ENCODE data around the gene TRIO.
"Not testable (repeated sequence)": the region's sequence is repeated elsewhere in the genome, so short reads cannot be mapped to it uniquely, and the experiment has no call there.

The TRIO gene

DNA sequence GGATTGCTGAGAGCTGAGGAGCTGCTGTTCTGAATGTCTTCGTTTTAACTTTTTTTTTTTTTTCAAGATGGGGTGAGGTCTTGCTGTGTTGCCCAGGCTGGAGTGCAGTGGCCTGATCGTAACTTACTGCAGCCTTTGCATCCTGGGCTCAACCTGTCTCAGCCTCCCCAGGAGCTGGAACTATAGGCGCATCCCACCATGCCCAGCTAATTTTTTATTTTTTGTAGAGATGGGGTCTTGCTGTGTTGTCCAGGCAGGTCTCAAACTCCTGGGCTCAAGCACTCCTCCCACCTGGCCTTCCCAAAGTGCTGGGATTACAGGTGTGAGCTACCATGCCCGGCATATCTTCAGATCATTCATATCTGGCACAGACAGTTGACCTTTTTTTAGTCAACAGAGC lies 46.5 kb downstream of the TRIO start:
- no peak for DNase-seq

DNA sequence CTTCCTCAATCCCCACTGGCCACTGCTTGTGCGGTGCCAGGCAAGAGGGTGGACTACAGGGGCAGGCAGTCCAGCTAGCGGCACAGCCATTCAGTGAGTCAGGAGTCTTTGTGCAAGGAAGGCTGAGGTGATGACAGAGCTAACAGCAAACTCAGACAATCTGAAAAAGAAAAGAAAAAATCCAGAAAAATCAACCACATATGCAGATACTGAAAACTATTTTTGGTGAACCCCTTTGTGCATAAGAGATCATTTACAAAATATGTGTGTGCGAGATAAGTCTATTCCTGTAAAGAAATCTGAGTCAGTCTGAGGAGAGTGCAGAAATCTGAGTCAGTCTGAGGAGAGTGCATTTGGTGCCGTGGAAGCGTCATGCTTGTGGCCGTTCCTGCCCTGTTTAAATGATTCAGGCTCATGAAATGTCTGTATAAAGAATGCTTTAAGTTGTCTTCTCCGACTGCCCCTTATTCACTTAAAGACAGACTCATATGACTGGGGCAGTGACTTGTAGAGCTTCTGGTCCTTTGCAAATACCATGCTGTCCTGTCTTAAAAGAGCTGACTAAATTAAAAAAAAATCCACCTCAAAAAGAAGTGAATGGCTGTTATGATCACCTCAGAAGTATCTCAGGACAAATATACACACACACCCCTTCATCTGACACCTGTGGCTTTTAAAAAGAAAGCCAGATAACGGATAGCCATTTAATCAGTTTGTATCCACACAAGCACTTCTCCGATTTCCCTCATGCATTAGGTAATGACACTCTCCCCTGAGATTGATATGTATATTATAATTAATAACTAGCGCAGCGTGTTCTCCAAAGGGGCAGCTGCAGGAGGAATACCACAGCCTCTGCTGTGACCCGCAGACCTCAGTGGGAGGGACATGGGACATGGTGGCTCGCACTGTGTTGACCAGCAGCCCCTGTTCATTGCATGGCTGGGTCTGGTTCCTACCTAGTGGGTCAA lies 47.3 kb downstream of the TRIO start:
- DNase-seq, result no peak

DNA sequence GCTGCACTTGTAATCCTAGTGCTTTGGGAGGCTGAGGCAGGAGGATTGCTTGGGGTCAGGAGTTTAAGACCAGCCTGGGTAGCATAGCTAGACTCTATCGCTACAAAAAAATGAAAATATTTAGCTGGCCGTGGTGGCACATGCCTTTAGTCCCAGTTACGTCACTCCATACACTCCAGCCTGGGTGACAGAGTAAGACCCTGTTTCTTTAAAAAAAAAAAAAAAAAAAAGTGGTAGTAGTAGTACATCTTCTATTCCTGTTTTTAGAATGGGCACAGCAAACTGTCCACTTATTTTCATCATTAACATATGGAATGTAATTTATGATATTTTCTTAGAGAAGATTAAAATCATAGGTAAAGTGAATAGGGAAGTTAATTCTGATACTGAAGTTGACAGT lies 48.2 kb downstream of the TRIO start:
- no peak for DNase-seq

- no peak for DNase-seq
These were observed 50.4 kb downstream of the TRIO start for GRCh38 chr5:14193496-14193895.

GRCh38 chr5:14195588-14195987 lies 52.4 kb downstream of the TRIO start:
- DNase-seq, result no peak

DNA sequence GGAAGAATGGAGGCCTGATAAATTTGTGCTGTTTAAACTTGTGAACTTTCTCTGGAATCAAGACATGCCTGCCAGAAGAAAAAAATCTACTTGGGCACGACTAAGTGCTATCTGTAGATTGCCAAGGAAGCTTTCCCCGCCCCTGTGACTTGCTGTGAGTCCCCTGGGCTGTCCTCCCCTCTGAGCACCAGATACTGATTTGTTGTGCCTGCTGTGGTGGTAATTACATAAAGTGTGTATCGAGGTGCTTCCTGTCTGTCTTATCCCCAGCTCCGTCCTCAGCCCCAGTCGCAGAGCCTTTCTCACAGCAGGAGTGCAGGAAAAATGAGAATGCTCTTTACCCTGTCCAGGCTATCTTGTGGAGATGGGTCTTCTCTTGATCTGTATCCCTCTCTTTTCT lies 53.9 kb downstream of the TRIO start:
- DNase-seq, result no peak

GRCh38 chr5:14199902-14200301 lies 56.8 kb downstream of the TRIO start:
- no peak for DNase-seq

- no peak for DNase-seq
These were observed 57.3 kb downstream of the TRIO start for GRCh38 chr5:14200312-14200990.

GRCh38 chr5:14201325-14202045 lies 58.3 kb downstream of the TRIO start:
- no peak for DNase-seq

DNA sequence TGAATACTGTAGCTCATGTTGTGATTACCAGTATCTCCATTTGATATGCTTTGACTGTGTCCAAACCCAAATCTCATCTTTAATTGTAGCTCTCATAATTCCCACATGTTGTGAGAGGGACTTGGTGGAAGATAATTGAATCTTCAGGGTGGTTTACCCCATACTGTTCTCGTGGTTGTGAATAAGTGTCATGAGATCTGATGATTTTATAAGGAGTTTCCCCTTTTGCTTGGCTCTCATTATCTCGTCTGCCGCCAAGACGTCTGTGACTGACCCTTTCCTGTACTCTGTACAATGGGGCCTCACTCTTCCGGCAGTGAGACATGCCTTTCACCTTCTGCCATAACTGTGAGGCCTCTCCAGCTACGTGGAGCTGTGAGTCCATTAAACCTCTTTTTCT lies 59.3 kb downstream of the TRIO start:
- no peak for DNase-seq

DNA sequence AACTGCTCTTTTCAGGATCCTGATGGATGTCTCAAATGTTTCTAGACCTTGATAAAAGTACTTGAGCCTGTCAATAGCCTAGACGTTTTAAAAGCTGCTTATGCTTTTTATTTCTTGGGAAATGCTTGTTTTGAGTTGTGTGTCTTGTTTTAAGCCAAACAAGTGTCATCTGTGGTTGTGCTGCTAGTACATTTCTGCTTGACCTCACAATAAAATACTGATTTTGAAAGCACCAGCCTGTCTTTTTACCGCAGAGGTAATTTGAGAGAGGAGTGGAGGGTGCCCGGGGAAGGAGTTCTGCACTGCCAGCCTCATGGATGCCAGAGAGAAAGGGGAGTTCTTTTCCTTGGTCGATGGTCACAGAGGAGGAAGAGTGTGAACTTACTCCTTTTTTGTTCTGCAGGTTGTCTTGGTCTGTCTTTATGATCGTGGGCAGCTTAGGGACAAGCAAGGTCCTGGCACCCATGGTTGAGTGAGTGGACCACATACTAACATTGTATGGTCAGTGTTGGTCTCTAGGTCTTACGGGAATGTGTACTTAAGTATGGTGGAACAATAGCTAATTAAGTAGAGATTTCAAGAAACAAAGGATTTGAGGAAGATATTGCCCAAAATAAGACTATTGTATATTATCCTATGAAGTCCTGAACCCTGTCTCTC lies 61.0 kb downstream of the TRIO start:
- DNase-seq, result no peak

DNA sequence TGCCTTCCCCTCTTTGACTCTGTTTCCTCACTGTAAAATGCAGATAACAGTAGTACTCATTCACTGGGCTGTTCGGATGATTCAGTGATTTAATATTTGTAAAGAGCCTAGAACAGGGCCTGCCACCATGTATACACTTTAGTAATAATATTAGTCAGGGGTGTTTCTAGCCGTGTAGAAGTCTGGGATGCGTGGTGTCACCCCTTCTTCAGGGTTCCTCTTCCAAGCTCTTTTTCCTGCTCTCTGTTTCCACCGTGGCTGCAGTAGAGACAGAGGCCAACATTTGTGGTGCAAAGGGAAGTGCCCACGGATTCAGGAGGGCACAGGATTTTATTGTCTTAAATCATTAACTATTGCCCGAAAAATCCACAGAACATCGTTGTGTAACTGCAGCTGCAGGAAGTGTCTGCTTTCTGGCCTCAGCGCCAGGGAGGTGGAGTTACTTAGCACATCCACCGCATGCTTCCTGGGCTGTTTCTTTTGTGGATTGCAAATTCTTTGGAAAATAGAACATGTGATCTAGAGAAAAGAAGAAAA lies 61.7 kb downstream of the TRIO start:
- no peak for DNase-seq

GRCh38 chr5:14206028-14206725 lies 63.0 kb downstream of the TRIO start:
- no peak for DNase-seq

DNA sequence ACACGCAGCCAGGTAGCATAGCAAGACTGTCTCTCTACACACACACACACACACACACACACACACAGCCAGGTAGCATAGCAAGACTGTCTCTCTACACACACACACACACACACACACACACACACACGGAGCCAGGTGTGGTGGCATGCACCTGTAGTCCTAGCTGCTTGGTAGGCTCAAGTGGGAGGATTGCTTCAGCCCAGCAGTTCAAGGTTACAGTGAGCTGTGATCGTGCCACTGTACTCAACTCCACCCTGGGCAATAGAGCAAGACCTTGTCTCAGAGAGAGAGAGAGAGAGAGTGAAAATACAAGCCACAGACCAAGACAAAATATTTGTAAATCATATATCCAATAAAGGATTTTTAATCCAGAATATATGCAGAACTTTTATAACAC lies 64.3 kb downstream of the TRIO start:
- DNase-seq, result not testable (repeated sequence)

- DNase-seq, result no peak
These were observed 65.2 kb downstream of the TRIO start for GRCh38 chr5:14208071-14209021.

DNA sequence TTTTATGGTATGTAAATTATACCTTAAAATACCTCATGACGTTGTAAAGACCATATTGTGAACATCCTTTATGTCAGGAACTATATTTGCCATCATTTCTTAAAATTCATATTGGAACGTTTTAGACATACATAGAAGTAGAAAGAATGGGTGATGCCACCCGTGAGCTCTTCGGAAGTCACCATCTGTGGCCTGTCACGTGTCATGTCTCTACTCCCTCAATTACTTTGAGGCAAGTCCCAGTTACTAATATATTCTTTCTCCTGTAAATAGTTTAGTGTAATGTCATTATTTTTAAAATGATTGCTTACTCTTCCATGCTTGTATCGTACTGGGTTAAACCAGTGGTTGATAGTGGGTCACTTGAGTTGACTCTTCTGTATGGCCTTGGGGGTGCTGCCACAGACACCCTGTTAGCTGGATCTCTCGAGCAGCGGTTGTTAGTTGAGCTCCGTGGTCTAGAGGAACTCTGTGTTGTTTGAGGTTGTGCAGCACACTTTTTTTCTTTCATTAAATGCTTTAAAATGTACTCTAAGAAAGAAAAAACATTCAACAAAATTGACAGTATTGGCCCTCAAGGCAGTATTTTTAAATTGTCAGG lies 66.2 kb downstream of the TRIO start:
- DNase-seq, result no peak

- DNase-seq, result no peak
These were observed 66.7 kb downstream of the TRIO start for GRCh38 chr5:14209836-14210235.

GRCh38 chr5:14210729-14211128 lies 67.6 kb downstream of the TRIO start:
- DNase-seq, result no peak

- no peak for DNase-seq
These were observed 69.0 kb downstream of the TRIO start for GRCh38 chr5:14211818-14212803.

All from stimulated activated CD4-positive, alpha-beta T cell treated with anti-CD3 and anti-CD28 coated beads, Interleukin-4, amount 100 ng/mL, for 24 hours (primary cell).